NCI-H524 (cell line): ENCODE data around the gene HNF1B.
"Not testable (repeated sequence)": the region's sequence is repeated elsewhere in the genome, so short reads cannot be mapped to it uniquely, and the experiment has no call there.

ENCODE experiments used
- DNase-seq, 2 experiments: peaks; one replicate each; lab custom pipeline; 2025; lab: John Stamatoyannopoulos, UW

HNF1B gene

DNA sequence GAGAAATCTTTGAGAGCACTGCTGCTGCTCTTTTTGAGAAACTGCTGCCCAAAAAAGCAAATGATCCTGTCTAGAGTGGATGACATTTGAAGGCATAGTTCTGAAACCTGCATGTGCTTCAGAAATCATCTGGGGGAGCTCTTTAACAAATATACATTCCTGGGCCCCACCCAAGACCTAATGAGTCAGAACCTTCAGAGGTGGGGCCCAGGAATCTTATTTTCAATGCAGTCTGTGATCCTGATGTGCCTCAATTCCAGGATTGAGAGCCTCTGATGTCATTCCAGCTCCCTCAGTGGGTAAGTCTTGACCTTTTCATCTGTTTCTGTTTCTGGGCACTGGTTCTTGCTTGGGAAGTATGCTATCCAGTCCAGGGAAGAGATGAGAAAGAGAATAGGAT is 42.3 kb downstream of the HNF1B start:
- DNase-seq = no peak

DNA sequence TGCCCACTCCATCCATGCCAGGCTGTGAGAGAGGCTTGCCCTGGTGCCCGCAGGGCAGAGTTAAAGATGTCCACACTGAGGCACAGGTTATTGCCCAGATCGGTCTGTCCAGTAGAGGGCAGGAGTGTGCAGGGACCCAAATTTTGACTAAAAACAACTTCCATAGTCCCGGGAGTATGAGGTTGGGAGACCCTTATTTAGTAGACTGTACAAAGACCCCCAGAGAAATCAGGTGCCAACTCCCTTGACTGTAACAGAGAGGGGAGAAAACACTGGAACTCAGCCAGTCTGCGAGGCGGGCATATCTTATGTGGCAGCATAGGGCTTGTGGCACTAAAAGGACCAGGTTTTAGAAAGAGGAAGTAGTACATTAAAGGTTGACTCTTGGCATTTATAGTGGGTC is 43.4 kb downstream of the HNF1B start:
- peak in 1 of 2 experiments; percentile 11 for DNase-seq

DNA sequence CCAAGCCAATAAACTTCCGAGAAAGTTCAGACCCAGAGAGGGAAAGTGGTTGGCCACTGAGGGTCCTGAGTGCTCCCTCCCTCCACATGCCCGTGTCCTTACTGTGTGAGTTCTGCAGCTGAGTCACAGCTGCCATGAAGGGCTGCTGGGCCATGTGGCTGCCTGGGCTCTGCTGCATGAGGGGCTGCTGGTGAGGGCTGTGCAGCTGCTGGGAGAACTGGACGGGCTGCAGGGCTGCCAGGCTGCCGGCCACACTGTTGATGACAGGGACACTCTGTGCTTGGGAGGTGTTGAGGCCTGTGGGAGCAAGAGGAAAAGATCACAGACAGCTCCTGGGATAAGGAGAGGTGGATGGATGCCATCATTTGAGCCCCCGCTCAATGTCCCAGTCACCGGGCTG is 44.0 kb downstream of the HNF1B start:
- no peak for DNase-seq

DNA sequence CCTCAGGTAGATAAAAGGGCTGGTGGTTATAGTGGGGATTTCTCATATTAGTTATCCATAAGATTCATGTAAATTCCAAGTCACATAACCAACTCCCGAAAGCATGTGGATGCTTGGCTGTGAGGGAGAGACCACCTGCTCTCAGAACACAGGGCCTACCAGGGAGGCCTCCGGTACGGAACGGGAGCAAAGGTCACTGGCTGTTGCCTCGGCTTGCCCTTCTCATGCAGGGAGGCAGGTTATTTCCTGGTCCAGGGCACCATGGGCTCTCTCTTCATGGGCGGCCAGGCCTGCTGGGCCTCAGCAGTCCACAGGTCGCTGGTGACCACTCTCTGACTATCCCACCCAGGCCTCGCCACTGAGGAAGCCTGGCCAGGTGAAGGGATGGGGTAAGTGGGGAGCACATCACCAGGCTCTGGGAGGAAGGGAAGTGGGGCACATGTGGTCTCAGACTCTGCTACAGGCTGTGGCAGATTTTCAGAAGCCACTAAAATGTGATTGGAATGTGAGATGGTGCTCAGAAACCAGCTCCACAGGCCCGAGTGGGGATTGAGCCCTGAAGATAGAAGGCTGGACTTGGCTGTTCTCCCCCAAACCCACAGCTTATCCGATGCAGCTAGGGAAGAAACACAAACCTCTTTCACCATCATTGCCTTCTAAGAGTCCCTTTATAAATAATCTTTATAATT is 45.4 kb downstream of the HNF1B start:
- no peak for DNase-seq

DNA sequence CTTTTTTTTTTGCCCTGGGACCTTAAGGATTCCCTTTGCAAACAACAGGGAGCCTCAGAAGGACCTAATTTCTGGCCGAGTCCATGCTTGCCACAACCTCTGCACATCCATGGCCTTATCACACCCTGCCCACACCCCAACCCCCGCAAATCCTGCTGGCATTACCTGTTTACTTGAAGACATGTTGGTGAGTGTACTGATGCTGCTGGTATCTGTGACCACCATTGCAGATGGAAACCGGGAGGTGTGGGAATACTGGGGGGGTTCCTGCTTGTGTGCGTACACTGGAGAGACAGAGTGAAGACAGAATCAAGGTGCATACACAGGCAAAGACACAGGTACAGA is 46.0 kb downstream of the HNF1B start:
- DNase-seq = no peak

DNA sequence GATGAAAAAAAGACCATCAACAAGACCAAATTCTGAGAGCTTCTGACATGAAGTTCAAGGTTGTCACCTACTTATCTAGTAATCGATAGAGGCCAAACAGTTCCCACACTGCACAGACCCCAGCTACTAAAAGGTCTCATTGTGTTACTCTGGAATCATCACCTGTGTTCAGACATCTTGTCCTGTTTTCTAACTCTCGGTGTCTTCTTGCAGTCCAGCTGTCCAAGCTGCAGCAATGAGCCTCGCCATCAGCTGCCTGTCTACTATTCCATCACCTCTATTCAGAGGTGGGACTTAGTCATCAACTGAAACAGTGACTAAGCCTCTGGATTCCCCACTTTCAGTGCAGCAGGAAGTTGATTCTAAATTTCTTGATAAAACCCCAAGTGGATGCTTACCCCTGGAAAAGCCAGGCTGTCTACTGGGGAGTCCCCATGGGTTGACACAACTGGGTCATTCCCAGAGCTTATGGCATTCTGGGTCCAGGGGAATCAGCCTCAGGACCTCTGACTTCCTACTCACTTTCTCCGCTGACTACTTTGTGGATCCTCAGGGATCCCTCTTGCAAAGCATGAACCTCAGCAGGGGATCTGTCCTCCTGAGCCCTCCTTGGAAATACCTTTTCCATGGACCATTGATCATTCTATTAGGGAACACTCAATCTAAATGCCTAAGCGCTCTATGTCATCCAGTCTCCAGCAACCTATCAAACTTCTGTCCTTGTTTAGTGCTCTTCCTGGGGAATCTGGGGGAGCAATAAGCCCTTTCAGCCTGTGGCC is 46.5 kb downstream of the HNF1B start:
- DNase-seq = no peak

DNA sequence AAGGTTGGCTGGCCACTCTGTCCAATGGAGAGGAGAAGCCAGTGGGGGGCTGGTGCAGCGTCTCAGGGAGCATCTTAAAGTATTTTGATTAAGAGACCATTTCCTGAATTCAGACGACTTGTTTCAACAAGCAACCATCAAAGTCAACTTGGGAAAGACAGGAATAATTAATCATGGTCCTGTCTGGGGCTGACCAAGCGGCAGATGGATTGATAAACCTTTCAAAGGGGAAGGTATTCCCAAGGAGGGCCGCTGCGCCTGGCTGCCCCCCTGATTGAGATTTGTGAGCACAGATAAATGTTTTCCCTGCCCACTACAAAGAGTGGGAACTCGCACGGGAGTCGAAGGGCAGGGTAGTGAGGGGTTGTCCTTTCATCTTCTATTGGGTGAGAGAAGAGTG is 47.5 kb downstream of the HNF1B start:
- DNase-seq = no peak

DNA sequence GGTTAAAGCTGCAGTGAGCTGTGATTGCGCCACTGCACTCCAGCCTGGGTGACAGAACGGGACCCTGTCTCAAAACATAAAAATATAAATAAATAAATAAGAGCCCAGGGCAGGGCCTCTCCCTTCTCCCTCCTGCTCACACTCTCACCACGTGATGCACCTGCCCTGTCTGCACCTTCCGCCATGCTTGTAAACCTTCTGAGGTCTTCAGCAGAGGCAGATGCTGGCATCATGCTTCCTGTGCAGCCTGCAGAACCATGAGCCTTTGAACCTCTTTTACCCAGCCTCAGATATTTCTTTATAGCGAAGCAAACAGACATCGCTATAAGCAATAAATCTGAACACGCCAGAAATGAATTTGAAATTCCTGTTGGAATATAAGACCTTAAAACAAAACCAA is 48.5 kb downstream of the HNF1B start:
- no peak for DNase-seq

DNA sequence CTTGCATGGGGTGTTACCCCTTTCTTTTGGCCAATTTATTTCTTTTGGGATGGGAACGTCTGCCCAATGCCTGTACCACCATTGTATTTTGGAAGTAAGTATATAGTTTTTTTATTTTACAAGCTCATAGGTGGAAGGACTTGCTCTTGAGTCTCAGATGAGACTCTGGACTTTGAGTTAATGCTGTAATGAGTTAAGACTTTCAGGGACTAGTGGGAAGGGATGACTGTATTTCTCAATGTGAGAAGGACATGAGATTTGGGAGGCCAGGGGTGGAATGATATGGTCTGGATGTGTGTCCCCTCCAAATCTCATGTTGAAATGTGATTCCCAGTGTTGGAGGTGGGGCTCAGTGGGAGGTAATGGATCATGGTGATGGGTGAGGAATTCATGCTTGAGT is 49.1 kb downstream of the HNF1B start:
- no peak for DNase-seq

DNA sequence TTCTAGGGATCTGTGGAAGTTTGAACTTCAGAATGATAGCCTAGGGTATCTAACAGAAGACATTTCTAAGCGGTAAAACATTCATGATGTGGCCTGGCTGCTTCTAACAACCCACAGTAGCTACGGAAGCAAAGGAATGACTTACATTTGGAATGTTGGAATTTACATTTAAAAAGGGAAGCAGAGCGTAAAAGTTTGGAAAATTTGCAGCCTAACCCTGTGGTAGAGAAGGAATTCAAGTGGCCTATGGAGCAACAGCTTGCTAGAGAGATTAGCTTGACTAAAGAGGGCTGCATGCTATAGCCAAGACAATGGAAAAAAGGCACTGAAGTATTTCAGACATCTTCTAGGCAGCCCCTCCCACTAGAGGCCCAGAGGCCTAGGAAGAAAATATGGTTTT is 50.1 kb downstream of the HNF1B start:
- no peak for DNase-seq

DNA sequence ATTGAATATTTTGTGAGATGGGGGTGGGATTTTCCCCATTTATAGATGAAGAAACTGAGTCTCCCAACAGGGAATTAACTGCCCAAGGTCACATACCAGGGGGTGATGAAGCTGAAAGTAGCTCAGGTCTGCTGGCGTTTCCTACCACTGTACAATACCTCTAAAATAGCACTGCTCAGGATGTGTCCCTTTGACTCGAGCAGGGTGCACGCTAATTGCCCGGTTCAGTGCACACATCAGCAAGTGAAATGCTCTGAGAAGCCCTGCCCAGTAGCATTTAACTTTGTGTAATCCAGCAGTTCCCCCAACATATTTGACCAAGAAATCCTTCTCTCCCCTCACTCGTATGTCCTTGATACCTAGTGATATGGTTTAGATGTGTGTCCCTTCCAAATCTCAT is 51.5 kb downstream of the HNF1B start:
- DNase-seq = no peak

DNA sequence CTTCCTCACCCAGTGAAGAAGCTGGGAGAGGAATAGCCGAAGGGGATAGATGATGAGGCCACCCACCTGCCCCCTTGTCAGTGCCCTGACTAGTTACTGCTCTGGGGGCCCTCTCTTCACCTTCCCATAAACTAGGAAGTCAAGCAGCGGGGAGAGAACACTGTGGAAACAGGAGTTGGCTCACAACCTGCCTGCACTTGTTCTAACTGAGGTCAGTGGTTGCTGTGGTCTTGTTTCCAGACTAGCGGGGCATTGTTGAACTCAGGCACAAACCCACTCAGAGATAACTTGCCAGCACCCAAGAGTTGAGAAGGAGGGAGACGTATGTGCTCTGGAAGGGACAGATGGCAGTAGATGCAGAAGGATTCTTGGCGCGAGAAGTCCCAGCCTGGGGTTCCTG is 53.1 kb downstream of the HNF1B start:
- no peak for DNase-seq

DNA sequence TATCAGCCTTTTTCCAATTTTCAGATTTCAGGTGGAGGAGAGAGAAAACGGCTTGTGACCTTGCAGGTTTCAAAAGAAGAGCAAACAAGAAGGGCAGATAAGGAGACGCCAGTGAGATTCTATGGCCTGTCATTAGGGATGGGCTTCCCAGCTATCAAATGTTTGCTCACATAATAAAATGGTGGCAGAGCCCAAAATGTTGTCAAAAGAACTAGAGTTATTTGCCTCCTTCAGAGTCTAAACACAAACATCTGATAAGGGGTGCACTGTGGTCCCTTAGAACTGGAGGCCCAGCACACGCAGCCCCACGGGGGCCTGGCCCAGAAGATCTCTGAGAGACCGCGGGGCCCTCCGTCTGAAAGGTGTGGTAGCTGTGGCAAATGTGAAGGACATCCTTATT is 55.5 kb downstream of the HNF1B start:
- DNase-seq = no peak

DNA sequence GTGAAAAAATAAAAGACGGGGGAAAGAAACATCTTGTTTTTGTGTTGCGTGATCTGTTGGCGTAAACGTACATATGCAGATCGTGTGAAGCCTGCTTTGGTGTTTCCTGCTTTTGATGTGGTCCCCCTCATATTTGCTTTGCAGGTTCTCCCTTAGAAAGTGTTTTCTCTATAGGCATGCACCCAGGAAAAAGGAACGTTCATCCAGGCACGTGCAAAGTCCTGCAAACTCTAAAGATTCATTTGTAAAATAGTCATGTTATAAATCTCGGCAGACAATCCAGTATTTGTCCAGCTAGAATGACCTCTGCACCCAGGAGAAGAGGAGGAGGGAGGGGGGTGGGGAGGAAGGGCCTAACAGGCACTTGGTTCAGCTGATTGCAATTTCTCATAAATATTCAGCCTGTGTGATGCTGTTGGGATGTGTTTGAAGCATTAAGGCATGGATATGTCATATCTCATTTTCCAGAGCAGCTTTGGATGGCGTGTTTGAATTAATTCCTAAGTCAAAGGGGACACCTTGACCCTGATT is 61.3 kb downstream of the HNF1B start:
- DNase-seq = no peak

DNA sequence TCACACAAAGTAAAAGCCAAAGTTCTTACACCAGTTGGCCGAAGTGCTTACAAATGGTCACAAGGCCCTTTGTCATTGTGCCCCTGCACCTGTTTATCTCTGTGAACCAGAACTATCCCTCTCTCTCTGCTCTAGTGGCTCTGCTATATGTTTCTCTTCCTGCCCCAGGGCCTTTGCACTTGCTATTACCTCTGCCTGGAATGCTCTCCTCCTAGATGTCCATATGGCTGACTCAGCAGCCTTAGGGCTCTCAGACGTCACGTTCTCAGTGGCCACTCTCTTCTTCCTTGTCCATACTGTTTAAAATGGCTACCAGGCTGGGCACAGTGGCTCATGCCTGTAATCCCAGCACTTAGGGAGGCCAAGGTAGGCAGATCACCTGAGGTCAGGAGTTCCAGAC is 62.9 kb downstream of the HNF1B start:
- DNase-seq = no peak

DNA sequence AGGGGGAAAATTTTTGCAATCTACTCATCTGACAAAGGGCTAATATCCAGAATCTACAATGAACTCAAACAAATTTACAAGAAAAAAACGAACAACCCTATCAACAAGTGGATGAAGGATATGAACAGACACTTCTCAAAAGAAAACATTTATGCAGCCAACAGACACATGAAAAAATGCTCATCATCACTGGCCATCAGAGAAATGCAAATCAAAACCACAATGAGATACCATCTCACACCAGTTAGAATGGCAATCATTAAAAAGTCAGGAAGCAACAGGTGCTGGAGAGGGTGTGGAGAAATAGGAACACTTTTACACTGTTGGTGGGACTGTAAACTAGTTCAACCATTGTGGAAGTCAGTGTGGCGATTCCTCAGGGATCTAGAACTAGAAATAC is 64.9 kb downstream of the HNF1B start:
- DNase-seq = not testable (repeated sequence)

DNA sequence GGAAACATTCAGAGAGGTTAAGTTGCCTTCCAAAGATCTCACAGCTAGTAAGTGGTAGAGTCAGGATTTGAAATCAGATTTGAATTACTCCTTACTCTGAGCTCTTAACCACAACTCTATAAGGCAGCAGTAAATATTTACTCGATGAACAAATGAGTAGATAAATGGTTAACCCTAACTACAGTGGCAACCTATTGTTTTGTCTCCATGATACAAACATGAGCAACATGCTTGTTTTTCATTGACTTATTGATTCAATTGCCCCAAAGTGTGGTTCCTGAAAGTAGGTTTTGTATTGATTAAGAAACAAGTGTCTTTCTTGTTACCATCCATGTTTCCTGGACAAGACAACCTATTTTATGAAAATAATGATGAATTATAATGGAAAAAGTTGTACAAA is 66.8 kb downstream of the HNF1B start:
- no peak for DNase-seq

DNA sequence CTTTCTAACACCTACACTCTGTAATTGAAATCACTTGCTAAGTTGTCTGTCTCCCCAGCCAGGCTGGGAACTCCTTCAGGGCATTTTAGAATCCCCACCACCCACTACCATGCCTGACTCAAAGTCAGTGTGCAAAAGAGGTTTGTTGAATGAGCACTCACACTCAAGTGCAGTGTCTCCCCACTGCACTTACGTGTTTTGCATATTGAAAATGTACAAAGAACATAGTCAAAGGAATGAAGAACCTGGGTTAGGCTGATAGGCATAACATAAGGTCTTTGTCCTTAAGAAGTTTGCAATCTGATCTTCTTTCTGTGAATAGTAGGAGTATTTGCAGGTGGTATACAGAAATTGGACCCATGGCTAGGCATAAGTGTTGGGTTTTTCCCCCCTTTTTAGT is 67.8 kb downstream of the HNF1B start:
- DNase-seq = no peak

DNA sequence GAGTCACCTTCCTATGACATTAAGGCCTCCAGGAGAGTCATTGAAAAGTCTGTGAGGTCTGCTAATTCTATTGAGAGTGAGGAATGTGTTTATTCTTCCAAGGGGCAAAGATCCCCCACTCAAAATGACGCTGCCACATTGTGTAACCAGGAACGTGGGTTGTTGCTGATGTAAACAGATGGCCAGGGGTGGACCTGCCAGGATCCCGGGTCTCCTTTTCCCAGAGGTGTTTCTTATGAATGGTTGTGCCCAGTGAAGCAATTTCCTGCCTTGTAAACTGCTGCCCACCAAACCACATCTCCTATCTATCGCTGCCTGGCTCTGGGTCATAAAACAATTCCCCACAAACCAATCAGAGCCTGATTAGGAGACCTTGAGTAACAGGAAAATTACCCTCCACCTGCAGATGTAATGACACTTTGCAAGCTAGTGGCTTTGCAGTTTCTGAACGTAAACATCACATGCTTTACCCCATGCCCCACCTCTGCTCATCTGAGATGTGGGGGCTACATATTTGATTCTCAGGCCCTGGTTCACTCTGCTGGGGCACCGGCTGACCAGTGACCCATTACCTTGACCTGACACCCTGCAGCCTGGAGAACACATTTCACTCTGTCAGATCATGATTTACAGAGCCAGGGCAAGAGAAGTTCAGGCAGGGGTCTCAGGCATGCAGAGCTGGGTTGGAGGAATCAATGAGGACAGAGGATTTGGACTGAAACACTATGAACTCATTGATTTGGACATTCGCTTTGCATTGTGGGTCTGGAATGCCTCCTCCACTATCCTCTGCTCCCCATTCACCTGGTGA is 68.5 kb downstream of the HNF1B start:
- DNase-seq = no peak

DNA sequence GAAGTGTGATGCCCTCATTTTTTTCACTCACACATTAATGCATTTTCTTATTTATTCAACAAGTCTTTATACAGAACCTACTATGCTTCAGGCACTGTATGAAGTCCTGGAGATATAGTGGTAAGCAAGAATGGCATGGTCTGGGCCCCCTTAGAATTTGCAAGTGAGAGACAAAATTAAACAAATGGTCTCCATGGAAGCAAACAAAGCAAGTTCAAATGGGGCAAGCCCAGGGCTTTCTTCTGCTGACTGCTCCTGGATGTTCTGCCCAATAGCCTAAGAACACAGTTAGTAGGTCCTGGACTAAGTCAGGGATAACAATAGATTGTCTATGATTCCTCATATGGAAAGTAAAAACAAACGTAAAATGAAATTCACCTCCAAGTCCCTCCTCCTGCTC is 70.3 kb downstream of the HNF1B start:
- no peak for DNase-seq

DNA sequence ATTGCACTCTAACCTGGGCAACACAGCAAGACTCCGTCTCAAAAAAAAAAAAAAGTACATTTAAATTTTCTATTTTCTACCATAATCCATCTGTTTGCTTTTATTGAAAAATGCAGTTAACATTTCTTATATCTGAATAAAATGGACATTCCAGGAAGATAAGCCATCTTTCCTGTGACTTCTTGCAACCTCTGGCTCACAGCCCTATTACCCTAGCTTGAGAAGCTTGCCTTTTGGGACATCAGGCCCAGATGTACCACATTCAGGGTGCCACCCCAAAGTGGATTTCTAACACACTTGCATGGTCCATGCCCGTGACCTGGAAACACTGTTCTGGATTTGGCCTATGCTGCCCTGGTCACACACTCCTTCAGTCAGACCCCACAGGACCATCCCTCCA is 71.5 kb downstream of the HNF1B start:
- DNase-seq = no peak

DNA sequence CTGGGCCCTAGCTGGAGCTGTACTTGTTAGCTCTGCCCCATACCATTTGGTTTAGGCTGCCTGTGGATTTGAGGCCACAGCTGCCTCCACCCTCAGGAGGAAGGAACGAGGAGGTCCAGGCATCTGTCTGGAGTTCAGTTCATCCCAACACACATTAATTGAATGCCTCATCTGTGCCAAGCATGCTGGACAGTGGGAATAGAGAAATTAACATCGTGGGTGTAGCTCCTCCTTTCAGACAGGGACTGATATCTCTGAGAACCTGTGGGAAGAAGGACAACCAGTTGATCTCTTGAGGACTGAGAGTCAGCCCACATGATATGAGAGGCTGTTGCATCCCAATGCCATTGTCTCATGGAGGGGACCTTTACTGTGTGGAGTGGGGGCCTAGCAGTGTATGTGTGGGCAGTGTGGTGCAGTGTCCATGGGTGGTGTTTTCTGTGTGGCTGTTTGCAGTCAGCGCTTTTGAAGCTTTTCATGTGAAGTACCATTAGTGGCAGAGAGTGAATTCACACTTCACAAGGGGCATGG is 72.2 kb downstream of the HNF1B start:
- DNase-seq = no peak
